Posterior cingulate gyrus (tissue), 11 donors: ENCODE results near the gene CSNK1G2.

Experiments used
- DNase-seq, 10 donors: peaks; one replicate each; pipeline versions ENCODE4 v3.0.0 to v3.0.0-alpha.2; 2020 to 2021; ENCODE audit warnings: mixed read lengths in 3 of 10
- intact Hi-C: fragments of 100-400 bp; cut with DNase I; formaldehyde crosslinking; loops from one replicate; pipeline ENCODE4 v1.15.1; 2023

The CSNK1G2 gene

GRCh38 chr19:2012941-2013682, 72.1 kb downstream of the CSNK1G2 start:
- no peak for DNase-seq
- intact Hi-C loops = no loop called here

DNA sequence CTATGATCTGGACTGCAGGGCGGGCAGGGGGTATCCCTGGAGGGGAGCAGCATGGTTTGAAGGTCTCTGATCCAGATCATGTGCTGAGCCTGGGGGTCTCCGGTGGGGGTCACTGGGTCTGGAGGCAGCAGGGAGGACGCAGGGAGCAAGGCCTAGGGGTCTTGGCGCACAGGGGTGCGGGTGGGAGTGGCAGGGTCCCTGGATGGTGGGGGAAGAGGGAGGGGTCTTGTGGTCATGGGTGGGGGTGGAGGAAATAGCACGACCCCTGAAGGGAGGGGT, 72.7 kb downstream of the CSNK1G2 start:
- intact Hi-C loops = no loop called here
- peak in 1 of 10 donors; percentile 82 for DNase-seq

DNA sequence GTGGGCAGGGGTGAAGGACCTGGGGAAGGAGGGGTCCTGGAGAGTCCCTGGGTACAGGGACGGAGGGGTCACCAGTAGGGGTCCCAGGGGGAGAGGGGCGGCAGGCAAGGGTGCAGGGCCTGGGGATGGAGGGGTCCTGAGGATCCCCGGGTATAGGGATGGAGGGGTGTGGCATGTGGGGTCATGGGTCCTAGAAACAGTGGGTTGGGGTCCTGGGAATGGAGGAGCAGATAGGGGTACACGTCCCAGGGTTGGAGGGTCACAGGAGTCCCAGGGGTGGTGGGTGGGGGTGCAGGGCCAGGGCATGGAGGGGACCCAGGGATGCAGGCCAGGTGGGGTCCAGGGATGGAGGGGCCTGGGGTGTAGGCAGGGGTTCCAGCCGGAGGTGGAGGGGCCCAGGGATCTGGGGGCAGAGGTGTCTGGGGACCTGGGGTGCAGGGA, 73.2 kb downstream of the CSNK1G2 start:
- DNase-seq = no peak
- intact Hi-C loops = no loop called here

DNA sequence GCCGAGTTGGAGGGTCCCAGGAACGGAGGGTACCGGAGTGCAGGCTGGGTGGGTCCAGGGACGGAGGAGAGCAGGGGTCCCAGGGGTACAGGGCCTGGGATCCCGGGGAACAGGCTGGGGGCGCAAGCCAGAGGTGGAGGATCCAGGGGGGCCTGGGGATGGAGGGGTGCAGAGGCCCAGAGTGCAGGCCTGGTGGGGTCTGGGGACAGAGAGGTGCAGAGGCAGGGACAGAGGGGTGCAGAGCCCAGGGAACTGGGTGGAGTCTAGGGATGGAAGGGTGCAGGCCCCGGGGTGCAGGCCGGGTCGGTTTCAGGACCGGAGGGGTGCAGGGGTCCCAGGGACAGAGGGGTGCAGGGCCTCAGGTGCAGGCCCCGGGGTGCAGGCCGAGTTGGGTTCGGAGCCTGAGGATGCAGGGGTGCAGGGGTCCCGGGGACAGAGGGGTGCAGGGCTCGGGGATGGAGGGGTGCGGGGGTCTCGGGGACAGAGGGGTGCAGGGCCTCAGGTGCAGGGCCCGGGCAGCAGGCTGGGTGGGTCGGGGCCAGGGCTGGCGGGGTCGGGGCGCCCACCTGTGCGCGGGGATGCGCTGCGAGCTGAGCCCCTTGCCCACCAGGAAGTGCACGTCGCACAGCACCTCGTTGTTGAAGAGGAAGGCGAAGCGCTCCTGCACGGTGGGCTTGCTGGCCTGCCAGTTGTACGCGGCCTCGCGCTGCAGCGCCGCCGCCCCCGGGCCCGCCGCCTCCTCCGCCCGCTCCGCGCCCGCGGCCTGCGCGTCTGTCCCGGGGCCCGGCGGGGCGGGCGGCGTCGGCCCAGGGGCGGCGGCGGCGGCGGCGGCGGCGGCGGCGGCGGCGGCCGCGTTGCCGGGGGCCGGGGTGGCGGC, 74.0 kb downstream of the CSNK1G2 start:
- DNase-seq = peak in 1 of 10 donors; percentile 85
- intact Hi-C loops = no loop called here

GRCh38 chr19:2015608-2015950, 74.6 kb downstream of the CSNK1G2 start, which contains the start of gene BTBD2:
BTBD2 (minus strand) TSS chr19:2015714; CDS start chr19:2015703, 11 bp downstream.
- intact Hi-C loops = no loop called here
- DNase-seq = peak in 5 of 10 donors; percentile 30 to 91 (median 38)

DNA sequence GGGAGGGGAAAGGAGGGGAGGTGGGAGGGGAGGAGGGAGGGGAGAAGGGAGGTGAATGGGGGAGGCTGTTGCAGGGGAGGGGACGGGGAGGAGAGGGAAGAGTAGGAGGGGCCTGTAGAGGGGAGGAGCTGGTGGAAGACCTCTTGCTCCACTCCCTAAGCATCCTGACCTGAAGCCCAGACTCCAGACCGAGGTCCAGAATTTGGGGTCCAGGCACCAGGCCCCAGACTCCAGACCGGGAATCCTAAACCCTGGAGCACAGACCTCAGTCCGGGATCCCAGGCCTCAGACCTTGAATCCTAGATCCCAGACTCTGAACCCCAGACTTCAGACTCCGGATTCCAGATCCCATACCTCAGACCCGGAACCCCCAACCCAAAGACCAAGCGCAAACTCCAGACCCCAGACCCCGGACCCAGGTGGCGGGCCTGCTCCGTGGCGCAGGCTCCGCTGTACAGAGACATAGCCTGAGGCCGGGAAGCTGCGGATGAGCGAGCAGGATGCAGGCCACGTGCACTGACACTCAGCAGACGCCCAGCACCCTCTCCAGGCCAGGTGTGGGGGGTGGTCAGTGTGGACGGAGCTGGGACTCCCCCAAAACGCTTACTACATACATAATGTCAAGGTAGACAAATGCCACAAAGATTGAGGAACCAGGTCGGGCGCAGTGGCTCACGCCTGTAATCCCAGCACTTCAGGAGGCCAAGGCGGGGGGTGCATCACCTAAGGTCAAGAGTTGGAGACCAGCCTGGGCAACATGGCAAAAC, 75.3 kb downstream of the CSNK1G2 start:
- intact Hi-C loops = no loop called here

DNA sequence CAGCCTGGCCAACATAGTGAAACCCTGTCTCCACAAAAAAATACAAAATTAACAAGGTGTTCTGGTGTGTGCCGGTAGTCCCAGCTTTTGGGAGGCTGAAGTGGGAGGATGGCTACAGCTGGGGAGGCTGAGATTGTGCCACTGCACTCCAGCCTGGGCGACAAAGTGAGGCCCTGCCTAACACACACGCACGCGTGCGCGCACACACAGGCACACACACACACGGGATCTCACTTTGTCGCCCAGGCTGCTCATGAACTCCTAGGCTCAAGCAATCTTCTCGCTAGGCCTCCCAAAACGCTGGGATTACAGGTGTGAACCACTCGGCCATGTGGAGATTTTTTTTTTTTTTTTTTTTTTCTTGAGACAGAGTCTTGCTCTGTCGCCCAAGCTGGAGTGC, 77.8 kb downstream of the CSNK1G2 start:
- intact Hi-C loops = loop anchor here (1.0 kb wide), 1 partner anchor 51 kb away; no protein-coding TSS in a partner anchor
- no peak for DNase-seq

More for the DNA sequence above, 75.3 kb downstream of the CSNK1G2 start:
- DNase-seq = peak in 7 of 10 donors; percentile 45 to 92 (median 58)

GRCh38 chr19:2021453-2022140, 80.6 kb downstream of the CSNK1G2 start:
- intact Hi-C loops = no loop called here
- DNase-seq = no peak

DNA sequence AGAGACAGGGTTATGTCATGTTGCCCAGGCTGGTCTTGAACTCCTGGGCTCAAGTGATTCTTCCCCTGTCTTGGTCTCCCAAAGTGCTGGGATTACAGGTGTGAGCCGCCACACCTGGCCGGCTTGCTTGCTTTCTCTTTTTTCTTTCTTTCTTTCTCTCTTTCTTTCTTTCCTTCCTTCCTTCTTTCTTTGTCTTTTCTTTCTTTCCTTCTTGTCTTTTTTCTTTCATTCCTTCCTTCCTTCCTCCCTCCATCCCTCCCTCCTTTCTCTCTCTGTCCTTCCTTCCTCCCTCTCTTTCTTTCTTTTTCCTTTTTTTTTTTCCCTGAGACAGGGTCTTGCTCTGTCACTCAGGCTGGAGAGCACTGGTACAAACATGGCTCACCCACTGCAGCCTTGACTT, 81.3 kb downstream of the CSNK1G2 start:
- no peak for DNase-seq
- intact Hi-C loops = no loop called here

DNA sequence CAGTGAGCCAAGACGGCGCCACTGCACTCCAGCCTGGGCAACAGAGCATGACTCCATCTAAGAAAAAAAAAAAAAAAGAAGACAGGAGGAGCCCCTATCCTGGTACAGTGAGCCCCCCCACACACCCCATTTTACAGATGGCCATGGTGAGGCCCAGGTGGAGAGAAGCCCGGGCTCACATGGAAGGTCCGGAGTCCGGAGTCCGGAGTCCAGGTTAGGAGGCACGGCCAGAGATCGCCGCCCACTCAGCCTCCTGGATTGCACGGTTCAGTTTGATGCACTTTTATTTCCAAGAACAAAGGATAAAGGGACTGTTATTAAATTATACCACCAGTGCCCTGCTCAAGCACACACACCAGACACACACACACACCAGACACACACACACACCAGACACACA, 85.8 kb downstream of the CSNK1G2 start:
- no peak for DNase-seq
- intact Hi-C loops = no loop called here

- intact Hi-C loops = no loop called here
- no peak for DNase-seq
These were observed 86.4 kb downstream of the CSNK1G2 start for GRCh38 chr19:2027361-2027760.
